ENCODE results near the gene DCAF15.

The DCAF15 gene

DNA sequence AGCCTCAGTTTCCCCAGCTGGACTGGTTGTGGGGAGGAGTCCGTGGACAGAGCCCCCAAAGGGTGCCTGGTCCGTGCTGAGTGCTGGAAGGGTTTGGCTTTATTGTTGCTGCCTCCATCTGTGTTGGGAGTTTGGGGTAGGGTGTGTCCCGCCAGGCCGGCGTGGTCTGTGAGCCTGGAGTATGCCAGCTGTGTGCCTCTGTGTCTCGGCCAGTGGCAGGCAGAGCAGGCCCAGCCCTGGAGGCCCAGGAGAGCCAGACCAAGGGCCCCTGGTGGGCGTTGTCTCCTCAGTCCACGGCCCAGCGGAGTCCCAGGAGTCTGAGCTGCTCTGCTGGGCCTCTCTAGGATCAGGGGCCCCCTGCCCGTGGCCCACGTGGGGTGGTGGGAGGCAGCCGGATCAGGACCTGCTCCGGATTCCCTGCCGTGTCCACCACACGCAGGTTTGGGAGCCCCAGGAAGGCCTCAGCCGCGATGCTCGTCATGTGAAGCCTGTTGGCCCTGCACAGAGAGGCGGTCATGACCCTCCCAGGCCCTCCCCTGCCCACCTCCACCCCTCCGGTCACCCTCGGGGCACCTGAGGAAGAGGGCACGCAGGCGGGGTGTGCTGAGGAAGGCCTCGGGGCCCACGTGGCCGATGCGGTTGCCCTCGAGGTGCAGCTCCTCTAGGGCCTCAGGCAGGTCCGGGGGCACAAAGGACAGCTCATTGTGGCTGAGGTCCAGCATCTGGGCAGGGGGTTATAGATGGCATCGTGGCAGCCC is 20.7 kb upstream of the DCAF15 start:
- no peak for DNase-seq

DNA sequence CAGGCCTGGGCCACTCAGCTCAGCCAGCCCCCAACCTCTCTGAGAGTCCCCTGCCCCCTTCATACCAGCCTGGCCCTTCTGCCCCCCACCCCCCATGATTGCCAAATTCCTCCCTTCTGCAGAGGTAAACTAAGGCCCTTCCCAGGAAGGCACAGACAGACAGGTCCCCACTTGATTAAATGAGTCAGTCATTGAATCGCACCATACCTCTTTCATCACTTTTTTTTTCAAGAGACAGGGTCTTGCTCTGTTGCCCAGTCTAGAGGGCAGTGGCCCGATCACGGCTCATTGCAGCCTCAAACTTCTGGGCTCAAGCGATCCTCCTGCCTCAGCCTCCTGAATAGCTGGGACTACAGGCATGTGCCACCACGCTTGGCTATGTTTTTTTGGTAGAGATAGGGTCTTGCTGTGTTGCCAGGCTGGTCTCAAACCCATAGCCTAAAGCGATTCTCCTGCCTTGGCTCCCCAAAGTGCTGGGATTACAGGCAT is 20.1 kb upstream of the DCAF15 start:
- DNase-seq, result no peak

DNA sequence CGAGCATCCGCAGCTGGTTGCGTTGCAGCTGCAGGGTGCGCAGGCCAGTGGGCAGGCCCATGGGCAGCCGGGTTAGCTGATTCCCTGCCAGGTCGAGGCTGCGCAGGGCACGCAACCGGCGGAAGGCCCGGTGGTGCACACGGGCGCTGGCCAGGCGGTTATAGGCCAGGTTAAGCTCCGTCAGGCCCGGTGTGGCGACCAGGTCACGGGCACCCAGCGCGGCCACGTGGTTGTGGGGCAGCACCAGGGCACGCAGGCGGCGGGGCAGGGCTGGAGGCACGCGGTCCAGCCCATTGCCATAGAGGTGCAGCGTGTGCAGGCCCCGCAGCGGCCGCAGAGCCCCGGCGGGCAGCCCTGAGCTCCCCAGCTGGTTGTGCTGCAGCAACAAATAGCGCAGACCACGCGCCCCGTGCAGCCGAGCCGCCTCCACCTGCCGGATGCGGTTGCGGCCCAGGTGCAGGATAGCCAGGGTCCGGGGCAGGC is 19.4 kb upstream of the DCAF15 start:
- no peak for DNase-seq

DNA sequence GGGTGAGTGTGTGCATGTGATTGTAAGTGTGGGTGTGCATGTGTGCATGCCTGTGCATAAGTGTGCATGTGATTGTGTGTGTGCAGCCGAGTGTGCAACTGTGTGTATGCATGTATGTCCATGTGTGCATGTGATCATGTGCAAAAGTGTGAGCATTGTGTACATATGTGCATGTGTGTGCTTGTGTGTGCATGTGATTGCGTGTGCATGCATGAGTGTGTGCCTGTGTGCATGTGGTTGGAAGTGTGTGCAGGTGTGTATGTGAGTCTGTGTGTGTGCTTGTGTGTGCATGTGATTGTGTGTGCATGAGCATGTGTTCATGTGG is 17.6 kb upstream of the DCAF15 start:
- no peak for DNase-seq

GRCh38 chr19:13935765-13936510 is 16.4 kb upstream of the DCAF15 start:
- DNase-seq, result no peak

DNA sequence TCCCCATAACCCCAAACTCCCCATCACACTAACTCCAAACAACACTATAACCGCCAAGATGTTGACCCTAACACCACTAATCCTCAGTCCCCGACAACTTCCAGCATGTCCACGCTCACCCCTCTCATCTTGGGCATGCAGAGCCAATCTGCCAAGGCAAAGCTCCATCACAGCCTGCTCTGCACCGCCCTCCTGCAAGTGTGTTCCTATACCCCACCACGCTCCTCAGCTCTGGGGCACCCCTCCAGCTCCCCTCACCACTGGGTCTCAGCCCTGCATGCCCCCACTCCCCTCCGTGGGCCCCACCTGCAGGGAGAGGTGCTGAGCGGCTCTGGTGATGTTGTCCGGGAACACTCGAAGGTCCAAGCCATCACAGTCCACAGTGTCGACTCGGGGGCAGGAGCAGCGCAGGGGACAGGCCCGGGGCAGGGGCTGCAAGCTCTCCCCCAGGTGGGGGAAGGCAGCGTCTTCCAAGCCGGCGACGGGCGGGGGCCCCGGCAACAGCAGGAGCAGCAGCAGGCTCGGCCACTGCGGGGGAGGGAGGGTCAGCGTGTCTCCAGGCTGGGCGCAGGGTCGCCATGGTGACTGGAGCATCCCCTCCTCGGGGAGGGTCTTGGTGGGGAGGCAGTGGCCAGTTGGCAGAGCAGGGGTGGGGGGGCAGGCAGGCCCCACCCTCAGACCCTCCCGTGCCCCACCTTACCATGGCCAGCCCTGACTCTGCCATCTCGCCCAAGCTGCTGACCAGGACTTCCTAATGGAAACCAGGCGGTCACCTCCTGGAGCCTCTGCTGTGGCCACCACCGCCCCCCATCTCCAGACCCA is 14.6 kb upstream of the DCAF15 start:
- DNase-seq, result no peak

DNA sequence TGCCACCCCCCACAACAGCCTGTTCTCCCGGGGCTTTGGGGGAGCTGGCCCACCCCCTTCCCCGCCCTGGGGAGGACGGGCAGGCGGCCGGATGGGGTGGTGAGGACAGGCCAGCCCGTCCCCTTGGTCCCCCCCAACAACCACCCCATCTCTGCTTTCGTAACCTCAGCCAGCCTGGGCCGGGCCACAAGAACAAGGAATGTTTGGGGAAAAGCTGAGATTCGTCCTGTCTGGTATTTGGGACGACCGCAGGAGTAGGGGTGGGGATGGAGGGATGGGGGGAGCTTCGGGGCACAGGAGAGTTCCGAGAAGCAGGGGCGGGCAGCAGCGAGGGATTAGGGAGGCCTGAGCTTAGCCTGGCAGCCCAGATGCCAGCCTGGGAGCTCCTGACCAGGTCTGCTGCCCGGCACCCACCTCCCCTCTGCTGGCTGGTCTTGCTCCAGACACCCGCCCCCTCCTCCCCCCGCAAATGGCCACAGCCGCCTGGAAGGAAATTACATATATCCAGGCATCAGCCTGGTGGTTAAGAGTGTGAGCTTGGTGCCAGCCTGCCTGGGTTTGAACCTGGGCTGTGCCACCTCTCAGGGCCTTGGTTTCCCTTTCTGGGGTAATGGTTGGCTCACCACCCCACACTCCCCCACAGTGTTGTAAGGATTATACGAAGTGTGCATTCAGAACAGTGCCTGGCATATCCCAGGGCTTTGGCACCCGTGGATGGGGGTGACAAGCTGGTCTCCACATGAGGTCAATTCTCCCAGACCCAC is 13.8 kb upstream of the DCAF15 start, which contains the start of gene PODNL1:
TSS of gene PODNL1 (minus strand) at position 117 of the 764 bp plus-strand sequence. CDS start 236 bp downstream, outside the sequence.
- no peak for DNase-seq

DNA sequence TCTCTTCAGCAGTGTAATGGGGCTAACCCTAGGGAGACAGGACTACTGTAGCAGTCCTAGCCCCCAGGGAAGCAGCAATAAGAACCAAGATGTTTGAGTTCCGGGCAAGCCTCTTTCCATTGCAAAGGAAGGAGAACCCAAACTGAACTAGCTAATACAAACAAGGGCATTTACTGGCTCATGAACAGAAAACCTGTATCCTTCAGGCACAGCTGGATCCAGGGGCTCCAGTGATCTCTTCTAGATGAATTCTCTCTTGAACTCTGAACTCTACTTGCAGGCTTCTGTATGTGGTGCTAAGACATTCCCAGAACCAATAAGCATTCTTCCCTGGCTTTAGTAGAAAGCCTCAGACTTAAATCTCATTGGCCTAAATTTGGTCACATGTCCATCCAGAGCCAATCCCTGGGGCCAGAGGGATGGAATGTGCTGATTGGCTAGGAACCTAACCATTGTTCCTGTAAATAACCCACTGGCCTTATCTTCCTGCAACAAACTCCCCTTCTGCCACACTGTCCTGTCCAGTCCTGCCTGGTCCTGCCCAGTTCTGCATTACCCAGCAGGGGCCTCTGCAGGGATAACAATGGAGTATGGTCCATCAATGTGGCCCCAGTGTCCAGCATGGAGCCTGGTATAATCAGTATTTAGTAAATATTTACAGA is 10.2 kb upstream of the DCAF15 start:
- DNase-seq, result no peak

DNA sequence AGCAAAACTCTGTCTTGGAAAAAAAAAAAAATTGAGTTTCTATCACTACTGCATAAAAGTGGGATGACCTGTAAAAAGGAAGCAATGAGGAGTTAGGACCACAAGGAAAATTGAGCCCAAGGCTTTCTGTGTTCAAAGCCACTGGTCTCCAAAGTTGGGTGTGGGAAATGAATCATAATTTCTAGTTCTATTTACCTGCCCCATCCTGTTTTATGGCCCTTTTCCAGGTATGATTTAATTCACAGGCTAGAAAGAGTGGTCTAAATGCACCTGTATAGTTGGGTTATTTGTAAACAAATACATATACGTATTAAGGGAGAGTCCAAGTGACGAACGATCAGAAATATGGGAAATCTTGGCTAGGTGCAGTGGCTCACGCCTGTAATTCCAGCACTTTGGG is 5.9 kb upstream of the DCAF15 start:
- DNase-seq, result no peak

- DNase-seq, result no peak
These were observed 1.3 kb upstream of the DCAF15 start for GRCh38 chr19:13951043-13951442.

- DNase-seq, result no peak
These were observed 533 bp upstream of the DCAF15 start for GRCh38 chr19:13951799-13952153.

DNA sequence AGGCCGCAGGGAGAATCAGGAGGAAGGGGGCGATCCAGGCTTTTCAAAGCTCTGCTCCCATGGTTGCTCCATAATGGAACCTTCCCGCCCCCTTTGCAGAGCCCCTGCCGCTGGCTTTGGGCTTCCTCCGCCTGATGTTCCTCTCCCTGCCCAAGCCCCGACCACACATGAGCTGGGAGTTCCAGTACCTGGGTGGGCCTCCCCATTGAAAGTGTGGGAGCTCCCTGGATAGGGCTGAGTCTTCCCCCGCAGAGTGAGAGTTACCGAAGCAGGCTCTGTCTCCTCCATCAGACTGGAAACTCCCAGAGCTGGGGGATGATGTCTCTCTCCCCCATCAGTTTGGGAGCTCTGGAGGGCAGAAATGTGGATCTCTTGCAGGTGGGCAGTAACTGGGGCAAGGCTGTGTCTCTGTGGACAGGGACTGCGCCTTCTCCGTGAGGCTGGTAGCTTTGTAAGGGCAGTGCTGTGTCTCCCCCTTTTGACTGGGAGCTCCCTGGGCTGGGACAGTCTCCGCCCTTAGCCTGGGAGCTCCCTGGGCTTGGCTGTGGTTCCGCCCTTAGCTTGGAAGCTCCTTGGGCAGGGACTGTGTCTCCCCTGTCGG is 722 bp downstream of the DCAF15 start:
- no peak for DNase-seq

DNA sequence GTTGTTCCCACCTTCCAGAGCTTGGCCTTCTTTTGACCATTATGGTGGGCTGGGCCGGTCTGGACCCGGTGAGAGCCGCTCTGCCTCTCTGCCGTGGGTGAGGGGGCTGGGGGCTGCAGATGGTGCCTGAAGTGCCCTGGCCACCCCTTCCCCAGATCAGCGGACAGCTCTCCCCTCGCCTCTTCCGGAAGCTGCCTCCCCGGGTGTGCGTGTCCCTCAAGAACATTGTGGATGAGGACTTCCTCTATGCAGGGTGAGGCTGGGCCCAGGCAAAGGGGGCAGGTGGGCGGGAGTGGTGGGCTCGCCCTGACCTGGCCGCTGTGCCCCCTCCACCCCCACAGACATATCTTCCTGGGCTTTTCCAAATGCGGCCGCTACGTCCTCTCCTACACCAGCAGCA is 1.9 kb downstream of the DCAF15 start:
- no peak for DNase-seq

DNA sequence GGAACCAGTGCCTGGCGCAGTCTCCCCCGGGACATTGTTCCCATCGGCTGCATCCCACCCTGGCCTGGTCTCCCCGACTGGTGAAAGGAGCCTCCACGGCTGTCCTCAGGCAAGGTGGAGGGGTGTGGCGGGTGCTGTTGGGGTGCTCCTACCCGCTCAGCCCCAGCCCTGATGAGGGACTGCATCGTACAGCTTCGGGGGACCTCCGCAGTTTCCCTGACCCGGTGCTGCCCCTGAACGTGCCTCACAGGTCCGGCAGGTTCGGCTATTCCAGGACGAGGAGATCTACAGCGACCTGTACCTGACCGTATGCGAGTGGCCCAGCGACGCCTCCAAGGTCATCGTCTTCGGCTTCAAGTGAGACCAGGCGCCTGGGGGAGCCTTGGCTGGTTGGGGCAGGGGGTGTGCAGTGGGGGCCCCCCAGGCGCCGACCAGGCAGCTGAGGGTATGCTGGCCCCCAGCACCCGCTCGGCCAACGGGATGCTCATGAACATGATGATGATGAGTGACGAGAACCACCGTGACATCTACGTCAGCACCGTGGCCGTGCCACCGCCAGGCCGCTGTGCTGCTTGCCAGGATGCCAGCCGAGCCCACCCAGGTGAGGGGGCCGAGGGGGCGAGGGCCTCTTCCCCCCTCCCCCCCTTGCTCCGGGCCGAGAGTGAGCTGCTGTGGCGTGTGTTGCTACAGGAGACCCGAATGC is 3.5 kb downstream of the DCAF15 start:
- DNase-seq, result no peak

DNA sequence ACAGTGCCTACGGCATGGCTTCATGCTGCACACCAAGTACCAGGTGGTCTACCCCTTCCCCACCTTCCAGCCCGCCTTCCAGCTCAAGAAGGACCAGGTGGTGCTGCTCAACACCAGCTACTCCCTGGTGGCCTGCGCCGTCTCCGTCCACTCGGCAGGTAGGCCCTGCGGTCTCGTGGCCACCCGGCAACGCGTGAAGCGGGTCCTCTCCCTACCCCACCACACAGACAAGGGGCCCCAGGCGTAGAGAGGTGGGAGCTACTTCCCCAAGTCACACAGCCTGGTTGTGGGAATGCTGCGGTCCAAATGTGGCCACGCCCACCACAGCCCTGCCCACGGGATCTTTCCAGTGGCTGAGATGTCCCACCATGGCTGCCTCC is 4.0 kb downstream of the DCAF15 start:
- no peak for DNase-seq

GRCh38 chr19:13957051-13957450 is 4.7 kb downstream of the DCAF15 start:
- DNase-seq, result no peak

DNA sequence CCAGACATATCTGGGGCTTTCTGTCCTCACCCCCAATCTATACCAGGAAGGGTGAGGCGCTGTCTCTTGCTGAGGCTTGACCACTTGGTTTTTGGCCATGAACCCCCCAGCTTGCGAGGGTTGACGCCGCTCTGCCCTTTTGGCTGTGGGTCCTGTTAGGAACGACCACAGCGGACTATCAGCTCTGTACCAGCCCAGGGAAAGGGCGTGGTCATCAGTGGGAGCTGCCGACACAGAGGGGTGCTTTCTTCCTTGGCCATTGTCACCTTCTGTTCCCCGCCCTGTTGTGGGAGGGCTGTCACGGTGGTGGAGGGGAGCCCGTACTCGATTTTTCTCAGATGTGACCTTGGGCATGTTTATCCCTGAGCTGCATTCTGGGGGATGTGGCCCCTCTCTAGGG is 5.7 kb downstream of the DCAF15 start:
- DNase-seq, result no peak

GRCh38 chr19:13959141-13959961 is 7.0 kb downstream of the DCAF15 start:
- no peak for DNase-seq

DNA sequence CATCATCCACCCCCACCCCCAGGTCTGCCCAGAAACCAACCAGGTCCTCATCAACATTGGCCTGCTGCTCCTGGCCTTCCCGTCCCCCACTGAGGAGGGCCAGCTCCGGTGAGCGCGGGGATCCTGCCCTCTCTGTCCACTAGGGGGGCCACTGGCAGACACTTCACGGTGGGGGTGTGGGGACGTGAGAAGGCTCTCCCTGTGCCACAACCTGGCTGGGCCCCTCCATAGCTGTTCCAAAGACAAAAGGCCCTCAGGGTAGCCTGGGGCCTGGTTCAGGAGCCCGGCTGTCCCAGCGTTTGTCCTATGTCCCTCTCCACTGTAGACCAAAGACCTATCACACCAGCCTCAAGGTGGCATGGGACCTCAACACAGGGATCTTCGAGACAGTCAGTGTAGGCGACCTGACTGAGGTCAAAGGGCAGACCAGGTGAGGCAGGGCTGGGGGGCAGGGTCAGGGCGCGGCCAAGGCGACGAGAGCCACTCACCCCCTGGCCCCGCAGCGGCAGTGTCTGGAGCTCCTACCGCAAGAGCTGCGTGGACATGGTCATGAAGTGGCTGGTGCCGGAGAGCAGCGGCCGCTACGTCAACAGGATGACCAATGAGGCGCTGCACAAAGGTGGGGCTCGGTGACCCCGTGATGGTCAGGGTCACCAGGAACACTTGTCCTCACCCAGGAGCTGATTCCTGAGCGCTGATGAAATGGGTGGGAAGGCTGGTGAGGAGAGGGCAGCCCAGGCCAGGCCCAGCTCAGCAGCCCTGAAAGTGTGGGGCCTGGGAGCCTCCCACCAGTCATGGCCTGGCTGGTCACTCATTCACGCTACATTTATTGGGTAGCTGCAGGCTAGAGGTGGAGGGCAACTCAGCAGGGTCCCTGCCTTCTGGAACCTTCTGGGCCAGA is 7.9 kb downstream of the DCAF15 start:
- DNase-seq, result no peak
